ENCODE measurements around the gene FBXW4. TPM values are rescaled to one million over a fixed set of nuclear protein-coding genes. Genes with fewer than 3 reads are reported as not detected.

Gene FBXW4
- total RNA-seq, 4 donors from 2014 or later = 45.1 to 94.7 (median 64.3) TPM

GRCh38 chr10:101704331-101704730 is 9.4 kb upstream of the FBXW4 start:
- no peaks in the 10 kb centered on the region for H3K9me3 ChIP-seq
- H3K36me3 ChIP-seq = no peaks in the 10 kb centered on the region
- H3K4me1 ChIP-seq = no peaks in the 10 kb centered on the region
- peaks cover 0 to 2% of the 10 kb centered on the region in 2 donors for H3K27me3 ChIP-seq
- TF ChIP-seq CTCF (IDR thresholded peaks at IDR 0.05) = no peak
- no peak for TF ChIP-seq POLR2A (IDR thresholded peaks at IDR 0.05)
- DNase-seq = no peak
- intact Hi-C loops (cut with DNase I; ENCODE audit: low total_unique reads) = no loop called here
- H3K4me3 ChIP-seq = no peak overlapping the region
- H3K27ac ChIP-seq = no peak overlapping the region

- Histone ChIP-seq H3K36me3 (no peaks in the 10 kb centered on the region), H3K9me3 (no peaks in the 10 kb centered on the region), H3K4me1 (peaks cover 0 to 9% of the 10 kb centered on the region in 2 donors), H3K27ac (no peak overlapping the region), H3K4me3 (no peak overlapping the region), H3K27me3 (no peaks in the 10 kb centered on the region)
- no peak for DNase-seq
- intact Hi-C loops (cut with DNase I; ENCODE audit: low total_unique reads) = no loop called here
- TF ChIP-seq POLR2A (IDR thresholded peaks at IDR 0.05) = no peak
- TF ChIP-seq CTCF (IDR thresholded peaks at IDR 0.05) = no peak
These were observed 1.7 kb upstream of the FBXW4 start for GRCh38 chr10:101696632-101697031.

GRCh38 chr10:101695404-101695890 is 477 bp upstream of the FBXW4 start:
- H3K4me1 ChIP-seq = peaks cover 0 to 9% of the 10 kb centered on the region in 2 donors
- H3K36me3 ChIP-seq = no peaks in the 10 kb centered on the region
- intact Hi-C loops (cut with DNase I; ENCODE audit: low total_unique reads) = no loop called here
- no peaks in the 10 kb centered on the region for H3K27me3 ChIP-seq
- peak in 1 of 2 donors; percentile 15 for DNase-seq
- no peak for TF ChIP-seq CTCF (IDR thresholded peaks at IDR 0.05)
- TF ChIP-seq POLR2A (IDR thresholded peaks at IDR 0.05) = no peak
- H3K9me3 ChIP-seq = no peaks in the 10 kb centered on the region
- peak overlapping the region; percentile 84 to 91 for H3K4me3 ChIP-seq
- H3K27ac ChIP-seq = peak overlapping the region; percentile 98 to 99

- intact Hi-C loops (cut with DNase I; ENCODE audit: low total_unique reads) = no loop called here
- Histone ChIP-seq H3K4me1 (peaks cover 0 to 9% of the 10 kb centered on the region in 2 donors), H3K27ac (peak overlapping the region; percentile 98 to 99), H3K9me3 (no peaks in the 10 kb centered on the region), H3K27me3 (no peaks in the 10 kb centered on the region), H3K4me3 (peak overlapping the region; percentile 84 to 91), H3K36me3 (no peaks in the 10 kb centered on the region)
- peak in 1 of 2 donors; percentile 43 for TF ChIP-seq POLR2A (IDR thresholded peaks at IDR 0.05)
- no peak for TF ChIP-seq CTCF (IDR thresholded peaks at IDR 0.05)
- peak; percentile 45 to 61 for DNase-seq
These were observed 844 bp downstream of the FBXW4 start for GRCh38 chr10:101693978-101694673.

- DNase-seq = peak in 1 of 2 donors; percentile 19
- H3K36me3 ChIP-seq = no peaks in the 10 kb centered on the region
These were observed 1.4 kb downstream of the FBXW4 start for GRCh38 chr10:101693651-101693977.

More at GRCh38 chr10:101693651-101693977, 1.4 kb downstream of the FBXW4 start:
- Histone ChIP-seq H3K4me3 (peak overlapping the region; percentile 84 to 91), H3K4me1 (peaks cover 0 to 9% of the 10 kb centered on the region in 2 donors), H3K27me3 (no peaks in the 10 kb centered on the region), H3K27ac (peak overlapping the region; percentile 98 to 99), H3K9me3 (no peaks in the 10 kb centered on the region)
- intact Hi-C loops (cut with DNase I; ENCODE audit: low total_unique reads) = no loop called here
- no peak for TF ChIP-seq POLR2A (IDR thresholded peaks at IDR 0.05)
- no peak for TF ChIP-seq CTCF (IDR thresholded peaks at IDR 0.05)

Data from uterus (tissue), 4 donors.